ENCODE results near the gene PLBD2. TPM values are rescaled to one million over a fixed set of nuclear protein-coding genes. Genes with fewer than 3 reads are reported as not detected.

The PLBD2 gene
- total and polyA plus RNA-seq, 10 of the 15 experiments (the other 5 are each of a cell fraction or from before 2014, with no cell fraction given), result 1.4 to 16.6 (median 5.9) TPM

DNA sequence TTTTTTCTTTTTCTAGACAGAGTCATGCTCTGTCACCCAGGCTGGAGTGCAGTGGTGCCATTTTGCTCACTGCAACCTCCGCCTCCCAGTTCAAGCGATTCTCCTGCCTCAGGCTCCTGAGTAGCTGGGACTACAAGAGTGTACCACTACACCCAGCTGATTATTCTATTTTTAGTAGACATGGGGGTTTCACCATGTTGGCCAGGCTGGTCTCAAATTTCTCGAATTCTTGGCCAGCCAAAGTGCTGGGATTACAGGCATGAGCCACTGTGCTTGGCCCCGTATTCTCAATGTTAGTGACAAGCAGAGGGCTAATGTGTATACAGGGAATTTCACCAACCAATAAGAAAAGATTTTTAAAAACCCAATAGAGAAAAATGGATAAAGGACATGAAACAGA lies 8.4 kb downstream of the PLBD2 start:
- ChIA-PET CTCF (no interaction called here), RAD21 (ENCODE audit: unreplicated experiment) (no interaction called here), POLR2A (no interaction called here), SMC1A (ENCODE audit: uncharacterized antibody, unreplicated experiment) (interaction anchor here (1.3 kb wide), 1 partner anchor 35 kb away, joined by 3 read pairs; no protein-coding TSS in a partner anchor)
- Histone ChIP-seq H2AFZ (ENCODE audit: control insufficient read depth, low read depth, low read length) (no peak overlapping the region), H3K79me2 (ENCODE audit: control insufficient read depth, insufficient read depth, low read length) (no peaks in the 10 kb centered on the region), H4K20me1 (ENCODE audit: control insufficient read depth, insufficient read depth) (no peaks in the 10 kb centered on the region), H3K36me3 (ENCODE audit: control insufficient read depth in 2 of 2, insufficient read depth in 2 of 2, low read length in 1 of 2) (no peaks in the 10 kb centered on the region; a peak in 2 of 4 replicates), H3K4me1 (ENCODE audit: control insufficient read depth, insufficient read depth, low read length) (0 out of 2 replicates have a peak, but pooled peaks cover 2% of the 10 kb centered on the region), H3K27me3 (replicated peaks in 1 of 2; ENCODE audit: control insufficient read depth in 2 of 2, insufficient read depth in 2 of 2, low read length in 1 of 2) (no peaks in the 10 kb centered on the region), H3K4me3 (no peak overlapping the region), H3K9ac (ENCODE audit: control insufficient read depth, insufficient read depth, low read length) (no peak overlapping the region), H3K9me3 (replicated peaks; ENCODE audit: control insufficient read depth, insufficient read depth, low read length) (no peaks in the 10 kb centered on the region), H3K4me2 (ENCODE audit: control insufficient read depth, insufficient read depth) (no peak overlapping the region), H3K27ac (ENCODE audit: control insufficient read depth, insufficient read depth) (no peak overlapping the region)
- BruUV-seq (replicated peaks), result no TSS peak
- WGBS (ENCODE audit: insufficient coverage, insufficient replicate concordance, low lambda C conversion rate, missing lambda C conversion rate), result 78% methylated on average over 3 of the region's 4 CpGs
- FAIRE-seq, result no peak
- ATAC-seq, result no peak
- TF ChIP-seq, protein P1, sequence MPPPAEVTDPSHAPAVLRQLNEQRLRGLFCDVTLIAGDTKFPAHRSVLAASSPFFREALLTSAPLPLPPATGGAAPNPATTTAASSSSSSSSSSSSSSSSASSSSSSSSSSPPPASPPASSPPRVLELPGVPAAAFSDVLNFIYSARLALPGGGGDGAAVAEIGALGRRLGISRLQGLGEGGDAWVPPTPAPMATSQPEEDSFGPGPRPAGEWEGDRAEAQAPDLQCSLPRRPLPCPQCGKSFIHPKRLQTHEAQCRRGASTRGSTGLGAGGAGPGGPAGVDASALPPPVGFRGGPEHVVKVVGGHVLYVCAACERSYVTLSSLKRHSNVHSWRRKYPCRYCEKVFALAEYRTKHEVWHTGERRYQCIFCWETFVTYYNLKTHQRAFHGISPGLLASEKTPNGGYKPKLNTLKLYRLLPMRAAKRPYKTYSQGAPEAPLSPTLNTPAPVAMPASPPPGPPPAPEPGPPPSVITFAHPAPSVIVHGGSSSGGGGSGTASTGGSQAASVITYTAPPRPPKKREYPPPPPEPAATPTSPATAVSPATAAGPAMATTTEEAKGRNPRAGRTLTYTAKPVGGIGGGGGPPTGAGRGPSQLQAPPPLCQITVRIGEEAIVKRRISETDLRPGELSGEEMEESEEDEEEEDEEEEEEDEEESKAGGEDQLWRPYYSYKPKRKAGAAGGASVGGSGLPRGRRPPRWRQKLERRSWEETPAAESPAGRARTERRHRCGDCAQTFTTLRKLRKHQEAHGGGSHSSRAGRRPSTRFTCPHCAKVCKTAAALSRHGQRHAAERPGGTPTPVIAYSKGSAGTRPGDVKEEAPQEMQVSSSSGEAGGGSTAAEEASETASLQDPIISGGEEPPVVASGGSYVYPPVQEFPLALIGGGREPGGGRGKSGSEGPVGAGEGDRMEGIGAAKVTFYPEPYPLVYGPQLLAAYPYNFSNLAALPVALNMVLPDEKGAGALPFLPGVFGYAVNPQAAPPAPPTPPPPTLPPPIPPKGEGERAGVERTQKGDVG (CRISPR knock-in tag; IDR thresholded peaks at IDR 0.05), result no peak
- TF ChIP-seq CBX3 (IDR thresholded peaks at IDR 0.05; ENCODE audit: borderline replicate concordance, low read depth), result no peak
- TF ChIP-seq, protein P2, sequence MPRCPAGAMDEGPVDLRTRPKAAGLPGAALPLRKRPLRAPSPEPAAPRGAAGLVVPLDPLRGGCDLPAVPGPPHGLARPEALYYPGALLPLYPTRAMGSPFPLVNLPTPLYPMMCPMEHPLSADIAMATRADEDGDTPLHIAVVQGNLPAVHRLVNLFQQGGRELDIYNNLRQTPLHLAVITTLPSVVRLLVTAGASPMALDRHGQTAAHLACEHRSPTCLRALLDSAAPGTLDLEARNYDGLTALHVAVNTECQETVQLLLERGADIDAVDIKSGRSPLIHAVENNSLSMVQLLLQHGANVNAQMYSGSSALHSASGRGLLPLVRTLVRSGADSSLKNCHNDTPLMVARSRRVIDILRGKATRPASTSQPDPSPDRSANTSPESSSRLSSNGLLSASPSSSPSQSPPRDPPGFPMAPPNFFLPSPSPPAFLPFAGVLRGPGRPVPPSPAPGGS (IDR thresholded peaks at IDR 0.05; ENCODE audit: borderline replicate concordance, insufficient read depth, low read depth, low read length, poor library complexity, severe bottlenecking), result no peak
- TF ChIP-seq, protein P3, sequence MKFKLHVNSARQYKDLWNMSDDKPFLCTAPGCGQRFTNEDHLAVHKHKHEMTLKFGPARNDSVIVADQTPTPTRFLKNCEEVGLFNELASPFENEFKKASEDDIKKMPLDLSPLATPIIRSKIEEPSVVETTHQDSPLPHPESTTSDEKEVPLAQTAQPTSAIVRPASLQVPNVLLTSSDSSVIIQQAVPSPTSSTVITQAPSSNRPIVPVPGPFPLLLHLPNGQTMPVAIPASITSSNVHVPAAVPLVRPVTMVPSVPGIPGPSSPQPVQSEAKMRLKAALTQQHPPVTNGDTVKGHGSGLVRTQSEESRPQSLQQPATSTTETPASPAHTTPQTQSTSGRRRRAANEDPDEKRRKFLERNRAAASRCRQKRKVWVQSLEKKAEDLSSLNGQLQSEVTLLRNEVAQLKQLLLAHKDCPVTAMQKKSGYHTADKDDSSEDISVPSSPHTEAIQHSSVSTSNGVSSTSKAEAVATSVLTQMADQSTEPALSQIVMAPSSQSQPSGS (IDR thresholded peaks at IDR 0.05; ENCODE audit: low read length), result no peak
- TF ChIP-seq ZNF274 (IDR thresholded peaks at IDR 0.05; ENCODE audit: insufficient read depth, insufficient read length), result no peak
- TF ChIP-seq, protein P4, sequence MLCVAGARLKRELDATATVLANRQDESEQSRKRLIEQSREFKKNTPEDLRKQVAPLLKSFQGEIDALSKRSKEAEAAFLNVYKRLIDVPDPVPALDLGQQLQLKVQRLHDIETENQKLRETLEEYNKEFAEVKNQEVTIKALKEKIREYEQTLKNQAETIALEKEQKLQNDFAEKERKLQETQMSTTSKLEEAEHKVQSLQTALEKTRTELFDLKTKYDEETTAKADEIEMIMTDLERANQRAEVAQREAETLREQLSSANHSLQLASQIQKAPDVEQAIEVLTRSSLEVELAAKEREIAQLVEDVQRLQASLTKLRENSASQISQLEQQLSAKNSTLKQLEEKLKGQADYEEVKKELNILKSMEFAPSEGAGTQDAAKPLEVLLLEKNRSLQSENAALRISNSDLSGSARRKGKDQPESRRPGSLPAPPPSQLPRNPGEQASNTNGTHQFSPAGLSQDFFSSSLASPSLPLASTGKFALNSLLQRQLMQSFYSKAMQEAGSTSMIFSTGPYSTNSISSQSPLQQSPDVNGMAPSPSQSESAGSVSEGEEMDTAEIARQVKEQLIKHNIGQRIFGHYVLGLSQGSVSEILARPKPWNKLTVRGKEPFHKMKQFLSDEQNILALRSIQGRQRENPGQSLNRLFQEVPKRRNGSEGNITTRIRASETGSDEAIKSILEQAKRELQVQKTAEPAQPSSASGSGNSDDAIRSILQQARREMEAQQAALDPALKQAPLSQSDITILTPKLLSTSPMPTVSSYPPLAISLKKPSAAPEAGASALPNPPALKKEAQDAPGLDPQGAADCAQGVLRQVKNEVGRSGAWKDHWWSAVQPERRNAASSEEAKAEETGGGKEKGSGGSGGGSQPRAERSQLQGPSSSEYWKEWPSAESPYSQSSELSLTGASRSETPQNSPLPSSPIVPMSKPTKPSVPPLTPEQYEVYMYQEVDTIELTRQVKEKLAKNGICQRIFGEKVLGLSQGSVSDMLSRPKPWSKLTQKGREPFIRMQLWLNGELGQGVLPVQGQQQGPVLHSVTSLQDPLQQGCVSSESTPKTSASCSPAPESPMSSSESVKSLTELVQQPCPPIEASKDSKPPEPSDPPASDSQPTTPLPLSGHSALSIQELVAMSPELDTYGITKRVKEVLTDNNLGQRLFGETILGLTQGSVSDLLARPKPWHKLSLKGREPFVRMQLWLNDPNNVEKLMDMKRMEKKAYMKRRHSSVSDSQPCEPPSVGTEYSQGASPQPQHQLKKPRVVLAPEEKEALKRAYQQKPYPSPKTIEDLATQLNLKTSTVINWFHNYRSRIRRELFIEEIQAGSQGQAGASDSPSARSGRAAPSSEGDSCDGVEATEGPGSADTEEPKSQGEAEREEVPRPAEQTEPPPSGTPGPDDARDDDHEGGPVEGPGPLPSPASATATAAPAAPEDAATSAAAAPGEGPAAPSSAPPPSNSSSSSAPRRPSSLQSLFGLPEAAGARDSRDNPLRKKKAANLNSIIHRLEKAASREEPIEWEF (IDR thresholded peaks at IDR 0.05; ENCODE audit: insufficient replicate concordance, low read depth, low read length), result no peak
- no peak for TF ChIP-seq ATF7 (IDR thresholded peaks at IDR 0.05; ENCODE audit: low read depth)
- TF ChIP-seq, protein P5, sequence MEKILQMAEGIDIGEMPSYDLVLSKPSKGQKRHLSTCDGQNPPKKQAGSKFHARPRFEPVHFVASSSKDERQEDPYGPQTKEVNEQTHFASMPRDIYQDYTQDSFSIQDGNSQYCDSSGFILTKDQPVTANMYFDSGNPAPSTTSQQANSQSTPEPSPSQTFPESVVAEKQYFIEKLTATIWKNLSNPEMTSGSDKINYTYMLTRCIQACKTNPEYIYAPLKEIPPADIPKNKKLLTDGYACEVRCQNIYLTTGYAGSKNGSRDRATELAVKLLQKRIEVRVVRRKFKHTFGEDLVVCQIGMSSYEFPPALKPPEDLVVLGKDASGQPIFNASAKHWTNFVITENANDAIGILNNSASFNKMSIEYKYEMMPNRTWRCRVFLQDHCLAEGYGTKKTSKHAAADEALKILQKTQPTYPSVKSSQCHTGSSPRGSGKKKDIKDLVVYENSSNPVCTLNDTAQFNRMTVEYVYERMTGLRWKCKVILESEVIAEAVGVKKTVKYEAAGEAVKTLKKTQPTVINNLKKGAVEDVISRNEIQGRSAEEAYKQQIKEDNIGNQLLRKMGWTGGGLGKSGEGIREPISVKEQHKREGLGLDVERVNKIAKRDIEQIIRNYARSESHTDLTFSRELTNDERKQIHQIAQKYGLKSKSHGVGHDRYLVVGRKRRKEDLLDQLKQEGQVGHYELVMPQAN (conservative IDR thresholded peaks at IDR 0.05), result no peak
- intact Hi-C loops (cut with micrococcal nuclease; ENCODE audit: unreplicated experiment), result no loop called here
- in situ Hi-C loops (cut with MboI), result no loop called here
- DNase-seq (ENCODE audit: low read depth, low spot score), result no peak

Measured in GM12878 (cell line).